GM13977 (cell line): Measurements from ENCODE around the gene HTR6.

ENCODE experiments used
- DNase-seq: peaks from one replicate; pipeline ENCODE4 v3.0.0; 2012; ENCODE audit warnings: low spot score
- CTCF ChIP-seq: IDR thresholded peaks from 2 replicates; pipeline ENCODE4 v1.5.1; 2012; ENCODE audit warnings: mild to moderate bottlenecking, control low read depth; ENCODE audit not compliant: insufficient read depth; ENCODE audit errors: extremely low read depth, missing control alignments
- in situ Hi-C: fragments of 300-500 bp; cut with MboI; formaldehyde crosslinking; loops from one replicate; pipeline ENCODE4 v1.12.0; 2022; ENCODE audit warnings: low sequenced_read_pairs, low pct_unique_long_range_greater_than_20kb, mixed read lengths, inconsistent platforms; ENCODE audit not compliant: unreplicated experiment

Gene HTR6

GRCh38 chr1:19690342-19690741 is 25.7 kb downstream of the HTR6 start:
- no peak for DNase-seq
- in situ Hi-C loops = no loop called here
- no peak for TF ChIP-seq CTCF

- in situ Hi-C loops = no loop called here
- no peak for TF ChIP-seq CTCF
- no peak for DNase-seq
Observed at GRCh38 chr1:19694298-19694697, 29.6 kb downstream of the HTR6 start.

GRCh38 chr1:19695772-19696171 is 31.1 kb downstream of the HTR6 start:
- in situ Hi-C loops = no loop called here
- no peak for TF ChIP-seq CTCF

GRCh38 chr1:19696820-19697219 is 32.1 kb downstream of the HTR6 start:
- DNase-seq = no peak
- in situ Hi-C loops = no loop called here
- no peak for TF ChIP-seq CTCF

More at GRCh38 chr1:19695772-19696171, 31.1 kb downstream of the HTR6 start:
- no peak for DNase-seq

GRCh38 chr1:19698181-19698580 is 33.5 kb downstream of the HTR6 start:
- in situ Hi-C loops = no loop called here
- no peak for DNase-seq
- TF ChIP-seq CTCF = no peak

- in situ Hi-C loops = no loop called here
- DNase-seq = no peak
- no peak for TF ChIP-seq CTCF
Observed at GRCh38 chr1:19700079-19700777, 35.6 kb downstream of the HTR6 start.
